SK-N-SH (cell line): Measurements from ENCODE around the gene MELK. TPM values are rescaled to one million over a fixed set of nuclear protein-coding genes. Genes with fewer than 3 reads are reported as not detected.

ENCODE experiments used
- CTCF ChIA-PET: fragments of 300-600, 350-600 bp; formaldehyde crosslinking; extraction: SDS; loops from one replicate; lab custom pipeline; 2021; lab: Yijun Ruan, JAX
- POLR2A ChIA-PET: fragments of 350-600 bp; sonication (Branson Sonifier 250); formaldehyde crosslinking; extraction: SDS; loops from one replicate; lab custom pipeline; 2020; ENCODE audit warnings: antibody characterized with exemption, inconsistent platforms; lab: Yijun Ruan, JAX
- DNase-seq: peaks from one replicate; pipeline ENCODE4 v3.0.0; 2012
- H2AFZ ChIP-seq: fragments of 200-600 bp; sonication (generic); 2 replicates; pipeline ENCODE4 v1.8.1; 2016; ENCODE audit warnings: antibody characterized with exemption, mild to moderate bottlenecking, low read depth
- H3F3A ChIP-seq: fragments of 200-600 bp; sonication (generic); replicated peaks from 2 replicates; pipeline ENCODE3; 2016; ENCODE audit warnings: antibody characterized with exemption, mild to moderate bottlenecking; ENCODE audit not compliant: insufficient read depth
- H3K27ac ChIP-seq, 2 experiments: fragments of 200-500 bp in 1 of 2; fragments of 200-600 bp in 1 of 2; sonication (Bioruptor generic) in 1 of 2; sonication (generic), shearing (Covaris generic) in 1 of 2; 2 replicates each; pipeline versions ENCODE4 v1.5.1 to v1.6.1; 2014 to 2016; ENCODE audit warnings: low read depth in 2 of 2, inconsistent platforms in 1 of 2, low read length in 1 of 2, mild to moderate bottlenecking in 1 of 2, mixed read lengths in 1 of 2
- H3K27me3 ChIP-seq: fragments of 200-600 bp; sonication (generic), shearing (Covaris generic); 2 replicates; pipeline ENCODE4 v1.6.1; 2016; ENCODE audit warnings: mixed run types; ENCODE audit not compliant: insufficient read depth
- H3K36me3 ChIP-seq, 2 experiments: fragments of 200-500 bp in 1 of 2; fragments of 200-600 bp in 1 of 2; sonication (Bioruptor generic) in 1 of 2; sonication (generic) in 1 of 2; replicated peaks in 1 of 2; 2 replicates each; pipeline versions ENCODE3 to v1.5.1; 2014 to 2016; ENCODE audit warnings: low read length in 1 of 2, mild to moderate bottlenecking in 1 of 2; ENCODE audit not compliant: insufficient read depth in 2 of 2, control insufficient read depth in 1 of 2
- H3K4me1 ChIP-seq, 2 experiments: fragments of 200-500 bp in 1 of 2; fragments of 200-600 bp in 1 of 2; sonication (Bioruptor generic) in 1 of 2; sonication (generic), shearing (Covaris generic) in 1 of 2; 2 replicates each; pipeline versions ENCODE4 v1.5.1 to v1.6.1; 2014 to 2016; ENCODE audit warnings: low read depth in 1 of 2, low read length in 1 of 2, mixed run types in 1 of 2; ENCODE audit not compliant: insufficient read depth in 2 of 2, control insufficient read depth in 1 of 2
- H3K4me2 ChIP-seq: fragments of 200-600 bp; sonication (generic), shearing (Covaris generic); 2 replicates; pipeline ENCODE4 v1.6.1; 2017; ENCODE audit warnings: mixed run types
- H3K4me3 ChIP-seq, 2 experiments: fragments of 200-500 bp in 1 of 2; fragments of 200-600 bp in 1 of 2; sonication (Bioruptor generic) in 1 of 2; sonication (generic), shearing (Covaris generic) in 1 of 2; 2 replicates each; pipeline versions ENCODE4 v1.5.1 to v1.8.1; 2014 to 2016; ENCODE audit warnings: low read depth in 2 of 2, inconsistent platforms in 1 of 2, low read length in 1 of 2, mild to moderate bottlenecking in 1 of 2, mixed read lengths in 1 of 2, moderate library complexity in 1 of 2
- H3K79me2 ChIP-seq: fragments of 200-600 bp; sonication (generic); 2 replicates; pipeline ENCODE4 v1.8.1; 2017; ENCODE audit warnings: mild to moderate bottlenecking; ENCODE audit not compliant: insufficient read depth
- H3K9ac ChIP-seq: fragments of 200-600 bp; sonication (generic); 2 replicates; pipeline ENCODE4 v1.6.1; 2017; ENCODE audit warnings: mixed run types
- H3K9me2 ChIP-seq: fragments of 200-600 bp; sonication (generic); 2 replicates; pipeline ENCODE4 v1.6.1; 2017; ENCODE audit warnings: mixed run types
- H3K9me3 ChIP-seq: fragments of 200-600 bp; sonication (generic); 2 replicates; pipeline ENCODE4 v1.6.1; 2017; ENCODE audit warnings: mixed run types, mild to moderate bottlenecking, moderate library complexity
- H4K20me1 ChIP-seq: fragments of 200-600 bp; sonication (generic); 2 replicates; pipeline ENCODE4 v1.6.1; 2017; ENCODE audit warnings: mild to moderate bottlenecking, mixed run types; ENCODE audit not compliant: insufficient read depth
- EP300 ChIP-seq, 2 experiments: IDR thresholded peaks; 2 replicates each; pipeline versions ENCODE4 v1.4.0 to v1.6.1; 2012; ENCODE audit warnings: borderline replicate concordance in 1 of 2, low read depth in 1 of 2, low read length in 1 of 2
- FOSL2 ChIP-seq: IDR thresholded peaks from 2 replicates; pipeline ENCODE4 v1.4.0; 2012; ENCODE audit warnings: low read depth, mild to moderate bottlenecking, moderate library complexity, borderline replicate concordance
- GABPA ChIP-seq: IDR thresholded peaks from 2 replicates; pipeline ENCODE4 v1.4.0; 2012; ENCODE audit warnings: low read depth, mild to moderate bottlenecking
- IRF3 ChIP-seq: fragments of 150-350 bp; IDR thresholded peaks from 2 replicates; pipeline ENCODE4 v1.6.1; 2016; ENCODE audit warnings: mild to moderate bottlenecking, low read depth, low read length
- POLR2AphosphoS5 ChIP-seq: IDR thresholded peaks from 2 replicates; pipeline ENCODE4 v1.6.1; 2012; ENCODE audit warnings: low read depth, low read length
- RAD21 ChIP-seq: IDR thresholded peaks from 2 replicates; pipeline ENCODE4 v1.6.1; 2012; ENCODE audit warnings: mild to moderate bottlenecking, low read length
- SIN3A ChIP-seq: IDR thresholded peaks from 2 replicates; pipeline ENCODE4 v1.6.1; 2012; ENCODE audit warnings: low read depth, mild to moderate bottlenecking, low read length, moderate library complexity, borderline replicate concordance
- SMC3 ChIP-seq: IDR thresholded peaks from 2 replicates; pipeline ENCODE4 v1.6.1; 2012; ENCODE audit warnings: low read depth, low read length, improper control_type of control experiment
- TCF12 ChIP-seq: IDR thresholded peaks from 2 replicates; pipeline ENCODE4 v1.4.0; 2012
- USF1 ChIP-seq: IDR thresholded peaks from 2 replicates; pipeline ENCODE4 v1.4.0; 2012; ENCODE audit warnings: low read depth, borderline replicate concordance
- ZBTB33 ChIP-seq: IDR thresholded peaks from 2 replicates; pipeline ENCODE4 v1.4.0; 2012; ENCODE audit warnings: low read depth, borderline replicate concordance
- WGBS: methylation state at CpG from one replicate; pipeline ENCODE4 v1.1.6; 2017; ENCODE audit warnings: low lambda C conversion rate; 5-methylcytosine and 5-hydroxymethylcytosine counted together
- polyA plus RNA-seq, 3 experiments: library from polyadenylated mRNA; depleted of rRNA; stranded (reverse); fragments of >200 nt; gene quantifications; 2 replicates each; pipeline ENCODE4 v1.2.3, GENCODE V29; 2012

The MELK gene
- polyA plus RNA-seq, 1 of the 3 experiments (the other 2 are of a cell fraction): 16.5 TPM

- 82% methylated on average over 3 of the region's 3 CpGs for WGBS
- H3K27me3 ChIP-seq: no peaks in the 10 kb centered on the region
- H3K27ac ChIP-seq: peak overlapping the region; percentile 47 to 63; a peak in 3 of 4 replicates
- ChIA-PET POLR2A (interaction anchor here (0.6 kb wide), 1 partner anchor 23 kb away, joined by 3 read pairs; no protein-coding TSS in a partner anchor), CTCF (interaction anchor here (0.8 to 1.1 kb wide), 3 partner anchors 18 to 34 kb away, joined by 3 read pairs; no protein-coding TSS in a partner anchor)
- peaks cover 13% of the 10 kb centered on the region for H3K79me2 ChIP-seq
- H3K9ac ChIP-seq: no peak overlapping the region; the same call in 1 of the 2 replicates
- peaks cover 0 to 8% of the 10 kb centered on the region in 2 experiments; a peak in 2 of 4 replicates for H3K4me1 ChIP-seq
- H3K4me3 ChIP-seq: no peak overlapping the region
- no peaks in the 10 kb centered on the region for H4K20me1 ChIP-seq
- TF ChIP-seq FOSL2 (peak; percentile 10; the same call in 1 of the 2 replicates), RAD21 (no peak), SMC3 (no peak)
- TF ChIP-seq, all 33 proteins: peak for 1
- Histone ChIP-seq H3K36me3 (peaks cover 11 to 30% of the 10 kb centered on the region in 2 experiments), H3F3A (peaks cover 7% of the 10 kb centered on the region), H2AFZ (no peak overlapping the region), H3K9me2 (no peaks in the 10 kb centered on the region), H3K9me3 (no peaks in the 10 kb centered on the region), H3K4me2 (peak overlapping the region; percentile 62)
- DNase-seq: no peak
These were observed 93.3 kb downstream of the MELK start for GRCh38 chr9:36665921-36666431.

GRCh38 chr9:36671561-36671960, 98.9 kb downstream of the MELK start:
- no peak overlapping the region for H2AFZ ChIP-seq
- CTCF ChIA-PET: interaction anchor here (1.2 kb wide), 1 partner anchor 57 kb away, joined by 4 read pairs; no protein-coding TSS in a partner anchor
- H4K20me1 ChIP-seq: no peaks in the 10 kb centered on the region
- no peak for TF ChIP-seq GABPA
- TF ChIP-seq FOSL2: no peak
- no peak for TF ChIP-seq SIN3A
- no peak for TF ChIP-seq TCF12
- no peak for TF ChIP-seq POLR2AphosphoS5
- TF ChIP-seq USF1: no peak
- WGBS: 93% methylated on average over 3 of the region's 3 CpGs
- H3K4me3 ChIP-seq: no peak overlapping the region
- H3K9me2 ChIP-seq: no peaks in the 10 kb centered on the region
- no peaks in the 10 kb centered on the region for H3K27me3 ChIP-seq
- no peaks in the 10 kb centered on the region for H3K4me1 ChIP-seq
- peaks cover 37 to 57% of the 10 kb centered on the region in 2 experiments for H3K36me3 ChIP-seq
- POLR2A ChIA-PET: no interaction called here
- H3K27ac ChIP-seq: no peak overlapping the region
- DNase-seq: no peak
- H3K9me3 ChIP-seq: no peaks in the 10 kb centered on the region
- no peak overlapping the region for H3K4me2 ChIP-seq
- no peaks in the 10 kb centered on the region for H3F3A ChIP-seq
- H3K9ac ChIP-seq: no peak overlapping the region
- H3K79me2 ChIP-seq: peaks cover 5% of the 10 kb centered on the region

- Histone ChIP-seq H3K36me3 (peaks cover 32 to 64% of the 10 kb centered on the region in 2 experiments), H3K9me2 (no peaks in the 10 kb centered on the region), H3K4me3 (no peak overlapping the region), H3K4me1 (peaks cover 0 to 8% of the 10 kb centered on the region in 2 experiments; a peak in 2 of 4 replicates), H3K79me2 (no peaks in the 10 kb centered on the region; the same call in 1 of the 2 replicates), H3K4me2 (no peak overlapping the region), H3K27ac (no peak overlapping the region), H3K9me3 (no peaks in the 10 kb centered on the region), H2AFZ (no peak overlapping the region), H3F3A (peaks cover 11% of the 10 kb centered on the region), H3K9ac (no peak overlapping the region), H4K20me1 (no peaks in the 10 kb centered on the region), H3K27me3 (no peaks in the 10 kb centered on the region)
- TF ChIP-seq EP300 (IDR thresholded peaks at IDR 0.05; ENCODE audit: borderline replicate concordance in 1 of 2, low read depth in 1 of 2, low read length in 1 of 2) (no peak), IRF3 (no peak), ZBTB33 (no peak), FOSL2 (no peak), SIN3A (no peak)
- no peak for DNase-seq
- WGBS: 100% methylated on average over 1 of the region's 1 CpG
- ChIA-PET POLR2A (no interaction called here), CTCF (interaction anchor here (1.0 to 1.9 kb wide), 3 partner anchors 27 to 269 kb away, joined by 3 to 8 read pairs (median 7); no protein-coding TSS in a partner anchor)
These were observed 103.4 kb downstream of the MELK start for GRCh38 chr9:36676091-36676490.
